Heart left ventricle (tissue), 13 donors: ENCODE data around the gene HMGCR.

Source experiments
- POLR2A ChIP-seq, 2 donors: fragments of 450-650 bp; IDR thresholded peaks; one replicate each; pipeline ENCODE4 v1.6.1; 2017; ENCODE audit warnings: antibody characterized with exemption in 2 of 2, mild to moderate bottlenecking in 2 of 2, moderate library complexity in 2 of 2
- TF ChIP-seq, protein P1 (sequence below), 12 donors: fragments of 200-600 bp; sonication (generic) in 4 of 12; IDR thresholded peaks; one replicate each; pipeline versions ENCODE4 v1.5.0 to v1.8.0; 2018 to 2022; ENCODE audit warnings: antibody characterized with exemption in 12 of 12, mild to moderate bottlenecking in 5 of 12
- donor health status: ischemic (EF 13 %, LVEDD 7.1; RV severe dilation, severe dysfunction).
- donor health status: DM: no; HTN: yes; CAD: no.
- donor health status: DM: no; HTN: no; CAD: no.
- donor health status: ischemic (EF 25% LVEDD 6.9; RV normal size, moderate dysfunction).
- donor health status: ischemic (EF 25% LVEDD 5.7; RV mildly dilated, moderate dysfunction).
- donor health status: ischemic (EF 35%, LVEDD 5.7; RV mildly dilated, moderate dysfunction).
- donor health status: nonischemic (EF 11% LVEDD 7.7; RV severe dilation, severe dysfunction).
- donor health status: DM: yes; HTN: yes; CAD: no.
- donor health status: PGD.
- donor health status: ischemic (EF 29% LVEDD 5.4; RV normal size, mild dysfunction).
- donor health status: nonischemic (EF 23%, LVEDD 6.1; RV moderate dilation, normal function).

- TF ChIP-seq, protein P1, sequence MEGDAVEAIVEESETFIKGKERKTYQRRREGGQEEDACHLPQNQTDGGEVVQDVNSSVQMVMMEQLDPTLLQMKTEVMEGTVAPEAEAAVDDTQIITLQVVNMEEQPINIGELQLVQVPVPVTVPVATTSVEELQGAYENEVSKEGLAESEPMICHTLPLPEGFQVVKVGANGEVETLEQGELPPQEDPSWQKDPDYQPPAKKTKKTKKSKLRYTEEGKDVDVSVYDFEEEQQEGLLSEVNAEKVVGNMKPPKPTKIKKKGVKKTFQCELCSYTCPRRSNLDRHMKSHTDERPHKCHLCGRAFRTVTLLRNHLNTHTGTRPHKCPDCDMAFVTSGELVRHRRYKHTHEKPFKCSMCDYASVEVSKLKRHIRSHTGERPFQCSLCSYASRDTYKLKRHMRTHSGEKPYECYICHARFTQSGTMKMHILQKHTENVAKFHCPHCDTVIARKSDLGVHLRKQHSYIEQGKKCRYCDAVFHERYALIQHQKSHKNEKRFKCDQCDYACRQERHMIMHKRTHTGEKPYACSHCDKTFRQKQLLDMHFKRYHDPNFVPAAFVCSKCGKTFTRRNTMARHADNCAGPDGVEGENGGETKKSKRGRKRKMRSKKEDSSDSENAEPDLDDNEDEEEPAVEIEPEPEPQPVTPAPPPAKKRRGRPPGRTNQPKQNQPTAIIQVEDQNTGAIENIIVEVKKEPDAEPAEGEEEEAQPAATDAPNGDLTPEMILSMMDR (IDR thresholded peaks at IDR 0.05): no peak
- TF ChIP-seq POLR2A (IDR thresholded peaks at IDR 0.05): no peak
These were observed 28.7 kb downstream of the HMGCR start for GRCh38 chr5:75365740-75366139.
